ENCODE data around the gene ZFYVE19. TPM values are rescaled to one million over a fixed set of nuclear protein-coding genes. Genes with fewer than 3 reads are reported as not detected.

Gene ZFYVE19
- total and polyA plus RNA-seq, 2 of the 13 experiments (the other 11 are each of a cell fraction or from before 2014, with no cell fraction given), result 23.3 to 44.0 TPM

DNA sequence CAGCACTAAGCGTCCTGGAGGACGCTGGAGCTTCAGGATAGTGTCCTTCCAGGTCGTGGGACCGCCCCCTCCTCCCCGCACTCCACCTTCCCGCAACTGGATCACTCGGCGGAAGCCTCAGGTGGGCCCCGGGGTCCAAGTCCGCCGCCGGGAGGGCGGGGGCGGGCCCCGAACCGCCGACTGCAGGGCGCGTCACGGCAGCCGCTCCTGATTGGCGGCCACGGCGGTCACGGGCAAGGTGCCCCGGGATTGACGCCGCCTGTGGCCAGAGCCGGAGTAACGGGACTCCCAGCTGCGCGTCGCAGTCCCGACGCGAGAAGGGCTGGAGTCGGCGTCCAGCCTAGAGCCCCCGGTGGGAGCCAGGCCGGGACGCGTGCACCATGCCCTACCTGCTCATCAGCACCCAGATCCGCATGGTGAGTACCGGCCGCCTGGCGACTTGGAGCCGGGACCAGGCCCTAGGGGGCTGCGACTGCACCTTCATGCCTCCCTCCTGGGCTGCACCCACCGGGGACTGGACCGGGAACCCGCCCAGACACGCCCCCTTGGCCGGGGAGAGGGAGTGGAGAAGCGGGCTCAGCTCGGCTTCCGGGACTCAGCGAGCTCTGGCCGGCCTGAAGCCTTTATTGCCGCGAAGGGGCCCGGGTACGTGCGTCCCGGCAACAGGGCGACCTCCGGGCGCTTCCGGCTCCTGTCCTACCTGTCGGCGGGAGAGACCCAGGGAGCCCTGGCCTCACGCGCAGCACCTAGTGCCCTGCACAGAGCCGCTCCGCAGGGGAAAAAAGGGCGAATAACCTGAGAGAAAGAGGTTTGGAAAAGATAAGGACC lies 42.9 kb upstream of the ZFYVE19 start, which contains the start of gene GCHFR (continued):
- TF ChIP-seq ZMYM4 (CRISPR knock-in tag; IDR thresholded peaks at IDR 0.05) (peak; percentile 82), ZNF3 (CRISPR knock-in tag; IDR thresholded peaks at IDR 0.05) (no peak), JUN (CRISPR knock-in tag; IDR thresholded peaks at IDR 0.05) (peak; percentile 28; the same call in 1 of the 2 replicates), ZNF333 (CRISPR knock-in tag; IDR thresholded peaks at IDR 0.05; ENCODE audit: borderline replicate concordance) (no peak), ZNF589 (CRISPR knock-in tag; conservative IDR thresholded peaks at IDR 0.05) (no peak; the same call in 1 of the 2 replicates), ZNF619 (CRISPR knock-in tag; IDR thresholded peaks at IDR 0.05) (no peak), MAFG (CRISPR knock-in tag; IDR thresholded peaks at IDR 0.05) (peak; percentile 66; the same call in 1 of the 2 replicates), HOXD1 (CRISPR knock-in tag; IDR thresholded peaks at IDR 0.05) (no peak), XRCC5 (optimal IDR thresholded peaks at IDR 0.05; ENCODE audit: low read length) (no peak), ZSCAN9 (CRISPR knock-in tag; IDR thresholded peaks at IDR 0.05; ENCODE audit: borderline replicate concordance) (peak; percentile 61; the same call in 1 of the 2 replicates), ZNF781 (CRISPR knock-in tag; IDR thresholded peaks at IDR 0.05; ENCODE audit: borderline replicate concordance, not compliant biosample characterization) (peak; percentile 82), SRSF1 (optimal IDR thresholded peaks at IDR 0.05; ENCODE audit: low read depth, low read length) (peak; percentile 73), SIX4 (CRISPR knock-in tag; IDR thresholded peaks at IDR 0.05) (no peak; the same call in 1 of the 2 replicates)
- TF ChIP-seq, protein P1, sequence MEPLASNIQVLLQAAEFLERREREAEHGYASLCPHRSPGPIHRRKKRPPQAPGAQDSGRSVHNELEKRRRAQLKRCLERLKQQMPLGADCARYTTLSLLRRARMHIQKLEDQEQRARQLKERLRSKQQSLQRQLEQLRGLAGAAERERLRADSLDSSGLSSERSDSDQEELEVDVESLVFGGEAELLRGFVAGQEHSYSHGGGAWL (CRISPR knock-in tag; IDR thresholded peaks at IDR 0.05), result peak; percentile 98
- TF ChIP-seq, protein P2, sequence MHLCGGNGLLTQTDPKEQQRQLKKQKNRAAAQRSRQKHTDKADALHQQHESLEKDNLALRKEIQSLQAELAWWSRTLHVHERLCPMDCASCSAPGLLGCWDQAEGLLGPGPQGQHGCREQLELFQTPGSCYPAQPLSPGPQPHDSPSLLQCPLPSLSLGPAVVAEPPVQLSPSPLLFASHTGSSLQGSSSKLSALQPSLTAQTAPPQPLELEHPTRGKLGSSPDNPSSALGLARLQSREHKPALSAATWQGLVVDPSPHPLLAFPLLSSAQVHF (CRISPR knock-in tag; IDR thresholded peaks at IDR 0.05), result 0 out of 2 replicates have a peak, but pooled peaks have one; percentile 49
- TF ChIP-seq, protein P3, sequence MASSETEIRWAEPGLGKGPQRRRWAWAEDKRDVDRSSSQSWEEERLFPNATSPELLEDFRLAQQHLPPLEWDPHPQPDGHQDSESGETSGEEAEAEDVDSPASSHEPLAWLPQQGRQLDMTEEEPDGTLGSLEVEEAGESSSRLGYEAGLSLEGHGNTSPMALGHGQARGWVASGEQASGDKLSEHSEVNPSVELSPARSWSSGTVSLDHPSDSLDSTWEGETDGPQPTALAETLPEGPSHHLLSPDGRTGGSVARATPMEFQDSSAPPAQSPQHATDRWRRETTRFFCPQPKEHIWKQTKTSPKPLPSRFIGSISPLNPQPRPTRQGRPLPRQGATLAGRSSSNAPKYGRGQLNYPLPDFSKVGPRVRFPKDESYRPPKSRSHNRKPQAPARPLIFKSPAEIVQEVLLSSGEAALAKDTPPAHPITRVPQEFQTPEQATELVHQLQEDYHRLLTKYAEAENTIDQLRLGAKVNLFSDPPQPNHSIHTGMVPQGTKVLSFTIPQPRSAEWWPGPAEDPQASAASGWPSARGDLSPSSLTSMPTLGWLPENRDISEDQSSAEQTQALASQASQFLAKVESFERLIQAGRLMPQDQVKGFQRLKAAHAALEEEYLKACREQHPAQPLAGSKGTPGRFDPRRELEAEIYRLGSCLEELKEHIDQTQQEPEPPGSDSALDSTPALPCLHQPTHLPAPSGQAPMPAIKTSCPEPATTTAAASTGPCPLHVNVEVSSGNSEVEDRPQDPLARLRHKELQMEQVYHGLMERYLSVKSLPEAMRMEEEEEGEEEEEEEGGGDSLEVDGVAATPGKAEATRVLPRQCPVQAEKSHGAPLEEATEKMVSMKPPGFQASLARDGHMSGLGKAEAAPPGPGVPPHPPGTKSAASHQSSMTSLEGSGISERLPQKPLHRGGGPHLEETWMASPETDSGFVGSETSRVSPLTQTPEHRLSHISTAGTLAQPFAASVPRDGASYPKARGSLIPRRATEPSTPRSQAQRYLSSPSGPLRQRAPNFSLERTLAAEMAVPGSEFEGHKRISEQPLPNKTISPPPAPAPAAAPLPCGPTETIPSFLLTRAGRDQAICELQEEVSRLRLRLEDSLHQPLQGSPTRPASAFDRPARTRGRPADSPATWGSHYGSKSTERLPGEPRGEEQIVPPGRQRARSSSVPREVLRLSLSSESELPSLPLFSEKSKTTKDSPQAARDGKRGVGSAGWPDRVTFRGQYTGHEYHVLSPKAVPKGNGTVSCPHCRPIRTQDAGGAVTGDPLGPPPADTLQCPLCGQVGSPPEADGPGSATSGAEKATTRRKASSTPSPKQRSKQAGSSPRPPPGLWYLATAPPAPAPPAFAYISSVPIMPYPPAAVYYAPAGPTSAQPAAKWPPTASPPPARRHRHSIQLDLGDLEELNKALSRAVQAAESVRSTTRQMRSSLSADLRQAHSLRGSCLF (CRISPR knock-in tag; IDR thresholded peaks at IDR 0.05; ENCODE audit: borderline replicate concordance), result no peak
- TF ChIP-seq, protein P4, sequence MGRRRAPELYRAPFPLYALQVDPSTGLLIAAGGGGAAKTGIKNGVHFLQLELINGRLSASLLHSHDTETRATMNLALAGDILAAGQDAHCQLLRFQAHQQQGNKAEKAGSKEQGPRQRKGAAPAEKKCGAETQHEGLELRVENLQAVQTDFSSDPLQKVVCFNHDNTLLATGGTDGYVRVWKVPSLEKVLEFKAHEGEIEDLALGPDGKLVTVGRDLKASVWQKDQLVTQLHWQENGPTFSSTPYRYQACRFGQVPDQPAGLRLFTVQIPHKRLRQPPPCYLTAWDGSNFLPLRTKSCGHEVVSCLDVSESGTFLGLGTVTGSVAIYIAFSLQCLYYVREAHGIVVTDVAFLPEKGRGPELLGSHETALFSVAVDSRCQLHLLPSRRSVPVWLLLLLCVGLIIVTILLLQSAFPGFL (CRISPR knock-in tag; IDR thresholded peaks at IDR 0.05), result no peak
- TF ChIP-seq, protein P5, sequence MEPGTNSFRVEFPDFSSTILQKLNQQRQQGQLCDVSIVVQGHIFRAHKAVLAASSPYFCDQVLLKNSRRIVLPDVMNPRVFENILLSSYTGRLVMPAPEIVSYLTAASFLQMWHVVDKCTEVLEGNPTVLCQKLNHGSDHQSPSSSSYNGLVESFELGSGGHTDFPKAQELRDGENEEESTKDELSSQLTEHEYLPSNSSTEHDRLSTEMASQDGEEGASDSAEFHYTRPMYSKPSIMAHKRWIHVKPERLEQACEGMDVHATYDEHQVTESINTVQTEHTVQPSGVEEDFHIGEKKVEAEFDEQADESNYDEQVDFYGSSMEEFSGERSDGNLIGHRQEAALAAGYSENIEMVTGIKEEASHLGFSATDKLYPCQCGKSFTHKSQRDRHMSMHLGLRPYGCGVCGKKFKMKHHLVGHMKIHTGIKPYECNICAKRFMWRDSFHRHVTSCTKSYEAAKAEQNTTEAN (CRISPR knock-in tag; conservative IDR thresholded peaks at IDR 0.05), result no peak; the same call in 1 of the 2 replicates
- TF ChIP-seq, protein P6, sequence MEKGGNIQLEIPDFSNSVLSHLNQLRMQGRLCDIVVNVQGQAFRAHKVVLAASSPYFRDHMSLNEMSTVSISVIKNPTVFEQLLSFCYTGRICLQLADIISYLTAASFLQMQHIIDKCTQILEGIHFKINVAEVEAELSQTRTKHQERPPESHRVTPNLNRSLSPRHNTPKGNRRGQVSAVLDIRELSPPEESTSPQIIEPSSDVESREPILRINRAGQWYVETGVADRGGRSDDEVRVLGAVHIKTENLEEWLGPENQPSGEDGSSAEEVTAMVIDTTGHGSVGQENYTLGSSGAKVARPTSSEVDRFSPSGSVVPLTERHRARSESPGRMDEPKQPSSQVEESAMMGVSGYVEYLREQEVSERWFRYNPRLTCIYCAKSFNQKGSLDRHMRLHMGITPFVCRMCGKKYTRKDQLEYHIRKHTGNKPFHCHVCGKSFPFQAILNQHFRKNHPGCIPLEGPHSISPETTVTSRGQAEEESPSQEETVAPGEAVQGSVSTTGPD (CRISPR knock-in tag; IDR thresholded peaks at IDR 0.05), result no peak

Data from HepG2 (cell line).